ENCODE measurements around the gene ZBTB9.
"Not testable (repeated sequence)": the region's sequence is repeated elsewhere in the genome, so short reads cannot be mapped to it uniquely, and the experiment has no call there.

Gene ZBTB9

DNA sequence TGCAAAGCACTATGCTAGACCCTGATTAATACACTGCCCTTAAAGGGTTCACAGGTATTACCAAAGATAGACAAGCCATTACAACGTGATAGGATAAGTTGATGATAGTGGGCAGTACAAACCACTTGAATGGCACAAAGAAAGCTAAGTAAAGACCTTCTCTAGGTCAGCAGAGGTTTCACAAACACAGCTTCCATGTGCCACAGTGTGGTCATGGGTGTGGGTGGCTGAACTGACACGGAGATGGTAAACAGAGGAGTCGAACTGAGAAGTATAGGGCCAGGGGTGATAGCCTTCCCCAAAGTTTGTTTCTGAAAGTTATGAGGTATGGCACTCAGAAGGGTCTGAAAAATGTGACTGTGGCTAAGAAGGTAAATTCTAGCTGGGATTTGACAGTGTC, 4.3 kb downstream of the ZBTB9 start:
- in situ Hi-C loops (cut with MboI; ENCODE audit: low sequenced_read_pairs), result no loop called here

DNA sequence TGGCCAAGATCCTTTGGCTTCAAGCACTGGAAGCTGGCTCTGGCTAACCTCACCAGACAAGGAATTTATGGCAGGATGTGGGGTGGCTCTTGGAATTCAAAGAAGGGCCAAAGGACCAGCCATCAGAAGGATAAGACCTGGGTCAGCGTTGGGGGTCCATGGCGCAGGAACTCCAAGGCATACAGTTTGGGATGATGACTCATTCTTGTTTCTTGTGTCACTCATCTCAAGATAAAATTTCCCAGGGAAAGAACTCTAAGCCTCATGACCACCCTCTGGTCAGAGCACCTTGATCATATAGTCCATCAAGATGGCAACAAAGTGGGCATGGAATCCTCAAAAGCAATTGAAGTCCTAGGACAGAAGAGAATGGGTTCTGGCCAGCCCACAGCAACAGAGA, 4.8 kb downstream of the ZBTB9 start:
- in situ Hi-C loops (cut with MboI; ENCODE audit: low sequenced_read_pairs), result no loop called here

DNA sequence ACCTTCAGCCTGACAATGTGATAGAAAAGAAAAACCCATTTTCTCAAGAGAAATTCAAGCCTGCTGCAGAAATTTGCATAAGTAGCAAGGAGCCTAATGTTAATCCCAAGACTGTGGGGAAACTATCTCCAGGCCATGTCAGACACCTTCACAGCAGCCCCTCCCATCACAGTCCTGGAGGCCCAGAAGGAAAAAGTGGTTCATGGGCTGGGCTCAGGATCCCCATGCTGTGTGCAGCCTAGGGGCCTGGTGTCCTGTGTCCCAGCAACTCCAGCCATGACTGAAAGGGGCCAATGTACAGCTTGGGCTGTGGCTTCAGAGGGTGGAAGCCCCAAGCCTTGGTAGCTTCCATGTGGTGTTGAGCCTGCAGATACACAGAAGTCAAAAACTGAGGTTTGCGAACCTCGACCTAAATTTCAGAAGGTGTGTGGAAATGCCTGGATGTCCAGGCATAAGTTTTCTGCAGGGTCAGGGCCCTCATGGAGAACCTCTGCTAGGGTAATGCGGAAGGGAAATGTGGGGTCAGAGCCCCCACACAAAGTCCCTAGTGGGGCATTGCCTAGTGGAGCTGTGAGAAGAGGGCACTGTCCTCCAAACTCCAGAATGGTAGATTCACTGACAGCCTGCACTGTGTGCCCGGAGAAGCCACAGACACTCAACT, 11.8 kb downstream of the ZBTB9 start:
- in situ Hi-C loops (cut with MboI; ENCODE audit: low sequenced_read_pairs), result no loop called here

DNA sequence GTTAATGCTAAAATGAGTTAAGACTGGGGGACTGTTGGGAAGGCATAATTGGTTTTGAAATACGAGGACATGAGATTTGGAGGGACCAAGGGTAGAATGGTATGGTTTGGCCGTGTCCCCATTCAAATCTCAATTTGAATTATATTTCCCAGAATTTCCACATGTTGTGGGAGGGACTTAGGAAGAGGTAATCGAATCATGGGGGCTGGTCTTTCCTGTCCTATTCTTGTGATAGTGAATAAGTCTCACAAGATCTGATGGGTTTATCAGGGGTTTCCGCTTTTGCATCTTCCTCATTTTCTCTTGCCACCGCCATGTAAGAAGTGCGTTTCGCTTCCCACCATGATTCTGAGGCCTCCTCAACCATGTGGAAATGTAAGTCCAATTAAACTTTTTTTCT, 12.7 kb downstream of the ZBTB9 start:
- in situ Hi-C loops (cut with MboI; ENCODE audit: low sequenced_read_pairs), result no loop called here

DNA sequence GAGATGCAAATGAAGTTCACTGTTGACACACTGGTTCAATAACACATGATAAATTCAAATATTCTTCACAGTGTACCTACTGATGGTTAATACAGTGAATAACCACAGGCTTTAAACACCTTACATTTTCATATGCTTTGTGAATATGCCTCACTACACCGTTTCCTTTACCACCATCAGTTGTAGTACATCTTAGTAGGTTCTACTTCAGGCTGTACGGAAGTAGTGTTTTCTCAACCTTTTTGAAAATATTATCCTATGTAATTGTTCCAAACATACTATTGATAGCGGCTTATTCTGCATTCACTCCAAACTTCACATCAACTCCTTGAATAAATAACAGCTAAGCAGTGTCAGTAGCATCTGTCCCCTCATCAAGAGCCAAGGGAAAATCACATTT, 15.3 kb downstream of the ZBTB9 start:
- in situ Hi-C loops (cut with MboI; ENCODE audit: low sequenced_read_pairs), result no loop called here

DNA sequence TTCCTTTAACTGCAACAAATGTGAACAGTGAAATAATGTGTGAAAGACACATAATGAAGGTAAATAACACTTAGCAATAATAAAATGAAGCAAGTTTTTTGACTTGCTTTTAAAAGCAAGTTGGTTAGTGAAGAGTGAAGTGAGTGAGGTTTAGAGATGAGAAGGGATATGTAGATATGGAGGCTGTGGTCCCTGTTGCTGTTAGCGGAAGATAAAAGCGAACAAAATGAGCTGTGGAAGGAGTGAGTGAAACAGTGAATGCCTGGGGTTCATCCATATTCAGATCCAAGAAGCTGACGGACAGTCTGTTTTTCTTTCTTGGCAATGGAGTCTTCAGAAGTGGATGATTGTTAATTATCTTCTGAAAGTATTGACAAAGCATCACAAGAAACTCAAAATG, 23.5 kb downstream of the ZBTB9 start:
- in situ Hi-C loops (cut with MboI; ENCODE audit: low sequenced_read_pairs), result no loop called here

DNA sequence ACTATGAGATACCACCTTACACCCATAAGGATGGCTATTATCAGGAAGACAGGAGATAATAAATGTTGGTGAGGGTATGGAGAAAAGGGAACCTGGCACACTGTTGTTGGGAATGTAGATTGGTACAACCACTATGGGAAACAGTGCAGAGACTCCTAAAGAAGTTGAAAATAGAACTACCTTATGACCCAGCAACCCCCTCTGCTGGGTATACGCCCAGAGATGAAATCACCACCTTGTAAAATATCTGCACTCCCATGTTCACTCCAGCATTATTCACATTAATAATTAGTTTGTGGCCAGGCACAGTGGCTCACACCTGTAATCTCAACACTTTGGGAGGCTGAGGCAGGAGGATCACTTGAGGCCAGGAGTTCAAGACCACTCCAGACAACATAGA, 26.8 kb downstream of the ZBTB9 start:
- in situ Hi-C loops (cut with MboI; ENCODE audit: low sequenced_read_pairs), result no loop called here

DNA sequence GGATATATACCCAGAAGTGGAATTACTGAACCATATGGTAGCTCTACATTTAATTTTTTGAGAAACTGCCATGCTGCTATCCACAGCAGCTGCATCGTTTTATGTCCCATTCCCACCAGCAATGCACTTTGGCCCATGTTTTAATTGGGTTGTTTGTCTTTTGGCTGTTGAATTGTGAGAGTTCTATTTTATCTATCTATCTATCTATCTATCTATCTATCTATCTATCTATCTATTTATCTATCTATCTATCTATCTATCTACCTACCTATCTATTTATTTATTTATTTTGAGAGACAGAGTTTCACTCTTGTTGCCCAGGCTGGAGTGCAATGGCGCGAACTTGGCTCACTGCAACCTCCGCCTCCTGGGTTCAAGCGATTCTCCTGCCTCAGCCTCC, 28.2 kb downstream of the ZBTB9 start:
- in situ Hi-C loops (cut with MboI; ENCODE audit: low sequenced_read_pairs), result not testable (repeated sequence)

DNA sequence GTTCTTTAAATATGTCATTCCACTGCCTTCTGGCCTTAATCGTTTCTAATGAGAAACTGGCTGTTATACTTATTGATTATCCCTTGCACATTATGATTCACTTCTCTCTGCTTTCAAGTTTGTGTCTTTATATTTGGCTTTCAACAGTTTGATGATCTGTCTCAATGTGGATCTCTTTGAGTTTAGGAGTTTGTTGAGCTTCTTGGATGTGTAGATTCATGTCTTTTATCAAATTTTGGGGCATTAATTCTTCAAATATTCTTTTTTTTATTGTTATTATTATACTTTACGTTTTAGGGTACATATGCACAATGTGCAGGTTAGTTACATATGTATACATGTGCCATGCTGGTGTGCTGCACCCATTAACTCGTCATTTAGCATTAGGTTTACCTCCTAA, 29.3 kb downstream of the ZBTB9 start:
- in situ Hi-C loops (cut with MboI; ENCODE audit: low sequenced_read_pairs), result no loop called here

DNA sequence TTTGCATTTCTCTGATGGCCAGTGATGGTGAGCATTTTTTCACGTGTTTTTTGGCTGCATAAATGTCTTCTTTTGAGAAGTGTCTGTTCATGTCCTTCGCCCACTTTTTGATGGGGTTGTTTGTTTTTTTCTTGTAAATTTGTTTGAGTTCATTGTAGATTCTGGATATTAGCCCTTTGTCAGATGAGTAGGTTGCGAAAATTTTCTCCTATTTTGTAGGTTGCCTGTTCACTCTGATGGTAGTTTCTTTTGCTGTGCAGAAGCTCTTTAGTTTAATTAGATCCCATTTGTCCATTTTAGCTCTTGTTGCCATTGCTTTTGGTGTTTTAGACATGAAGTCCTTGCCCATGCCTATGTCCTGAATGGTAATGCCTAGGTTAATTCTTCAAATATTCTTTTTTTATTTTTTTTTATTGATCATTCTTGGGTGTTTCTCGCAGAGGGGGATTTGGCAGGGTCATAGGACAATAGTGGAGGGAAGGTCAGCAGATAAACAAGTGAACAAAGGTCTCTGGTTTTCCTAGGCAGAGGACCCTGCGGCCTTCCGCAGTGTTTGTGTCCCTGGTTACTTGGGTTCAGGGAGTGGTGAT, 30.4 kb downstream of the ZBTB9 start:
- in situ Hi-C loops (cut with MboI; ENCODE audit: low sequenced_read_pairs), result not testable (repeated sequence)

DNA sequence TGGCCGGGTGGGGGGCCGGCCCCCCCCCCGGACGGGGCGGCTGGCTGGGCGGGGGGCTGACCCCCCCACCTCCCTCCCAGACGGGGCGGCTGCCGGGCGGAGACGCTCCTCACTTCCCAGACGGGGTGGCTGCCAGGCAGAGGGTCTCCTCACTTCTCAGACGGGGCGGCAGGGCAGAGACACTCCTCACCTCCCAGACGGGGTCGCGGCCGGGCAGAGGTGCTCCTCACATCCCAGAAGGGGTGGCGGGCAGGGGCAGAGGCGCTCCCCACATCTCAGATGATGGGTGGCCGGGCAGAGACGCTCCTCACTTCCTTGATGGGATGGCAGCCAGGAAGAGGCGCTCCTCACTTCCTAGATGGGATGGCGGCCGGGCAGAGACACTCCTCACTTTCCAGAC, 31.3 kb downstream of the ZBTB9 start:
- in situ Hi-C loops (cut with MboI; ENCODE audit: low sequenced_read_pairs), result not testable (repeated sequence)

DNA sequence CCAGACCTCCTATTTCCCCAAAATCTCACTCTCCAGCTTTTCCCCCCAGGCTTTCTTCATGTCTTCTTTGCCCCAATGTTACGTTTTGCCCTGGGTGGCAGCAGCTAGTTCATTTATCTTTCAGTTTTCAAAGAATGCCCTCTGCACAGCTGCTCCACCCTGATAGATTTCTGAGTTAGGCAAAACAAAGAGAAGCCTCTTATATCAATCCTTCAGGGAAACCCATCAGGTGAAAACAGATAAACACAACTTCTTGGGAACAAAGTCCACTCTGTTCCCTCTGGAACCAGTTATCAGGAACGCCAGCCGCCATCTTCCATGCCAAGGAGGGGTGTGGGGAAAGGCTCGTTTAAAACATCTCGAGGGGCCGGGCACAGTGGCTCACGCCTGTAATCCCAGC, 34.0 kb downstream of the ZBTB9 start:
- in situ Hi-C loops (cut with MboI; ENCODE audit: low sequenced_read_pairs), result no loop called here

DNA sequence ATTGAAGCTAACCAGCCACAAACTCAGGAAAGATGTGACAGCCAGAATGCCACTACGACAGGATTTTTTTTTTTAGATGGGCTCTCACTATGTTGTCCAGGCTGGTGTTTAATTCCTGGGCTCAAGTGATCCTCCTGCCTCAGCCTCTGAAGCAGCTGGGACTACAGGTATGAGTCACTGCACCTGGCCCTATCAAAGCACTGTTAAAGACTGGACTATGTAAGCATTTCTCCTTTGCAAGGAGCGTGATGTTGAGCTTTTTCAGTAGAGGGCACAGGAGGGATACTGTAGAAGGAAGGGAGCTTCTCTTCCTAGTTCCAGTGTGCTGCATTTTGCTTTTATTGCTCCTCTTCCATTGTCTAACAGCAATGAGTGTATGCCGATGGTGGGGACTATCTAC, 35.8 kb downstream of the ZBTB9 start:
- in situ Hi-C loops (cut with MboI; ENCODE audit: low sequenced_read_pairs), result no loop called here

DNA sequence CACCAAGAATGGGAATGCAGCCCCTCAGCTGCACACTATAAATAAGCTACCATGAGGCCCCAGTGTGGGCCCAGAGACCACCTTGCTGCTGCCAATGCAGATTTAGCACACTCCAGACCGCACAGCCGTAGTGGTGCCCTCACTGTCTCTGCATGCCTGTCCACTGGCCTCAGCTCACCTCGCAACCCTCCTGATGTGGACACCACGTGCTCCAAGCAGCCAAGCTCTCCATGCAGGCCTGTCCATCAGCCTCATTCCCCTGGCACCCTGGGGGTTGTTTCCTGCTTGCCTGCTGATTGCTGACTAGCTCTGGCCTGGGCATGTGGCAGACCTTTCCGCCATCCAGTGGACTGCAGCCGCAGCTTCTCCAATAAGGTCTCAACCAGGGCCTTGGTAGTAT, 36.2 kb downstream of the ZBTB9 start:
- in situ Hi-C loops (cut with MboI; ENCODE audit: low sequenced_read_pairs), result no loop called here

DNA sequence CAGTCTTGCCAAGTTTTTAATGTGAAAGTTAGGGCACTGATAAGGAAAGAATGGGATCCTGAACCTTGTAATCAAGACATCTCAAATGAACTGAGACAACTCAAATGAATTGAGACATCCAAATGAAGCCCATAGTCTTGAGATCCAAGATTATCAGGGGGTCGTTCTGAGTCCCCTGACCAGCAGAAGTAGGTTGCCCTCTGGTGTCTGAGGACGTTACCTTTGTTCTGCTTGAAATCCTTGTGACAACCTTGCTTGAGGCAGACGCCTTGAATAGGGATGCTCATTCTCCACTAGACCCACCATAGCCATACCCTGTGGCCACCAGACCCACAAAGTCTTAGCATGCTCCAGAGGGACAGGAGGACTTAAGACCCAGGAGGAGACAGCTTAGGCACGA, 37.7 kb downstream of the ZBTB9 start:
- in situ Hi-C loops (cut with MboI; ENCODE audit: low sequenced_read_pairs), result no loop called here

DNA sequence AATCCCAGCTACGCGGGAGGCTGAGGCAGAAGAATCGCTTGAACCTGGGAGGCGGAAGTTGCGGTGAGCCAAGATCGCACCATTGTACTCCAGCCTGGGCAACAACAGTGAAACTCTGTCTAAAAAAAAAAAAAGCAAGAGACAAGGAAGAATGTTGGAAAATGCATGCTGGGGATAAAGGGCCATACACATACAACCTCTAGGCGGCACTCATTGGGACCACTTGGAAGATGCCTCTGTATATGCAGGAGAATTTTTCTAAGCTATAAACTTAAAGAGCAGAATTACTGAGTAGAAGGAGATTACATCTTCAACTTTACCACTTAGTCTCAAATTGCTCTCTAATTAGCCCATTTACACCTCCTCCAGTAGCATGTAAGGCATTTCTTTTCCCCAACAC, 42.8 kb downstream of the ZBTB9 start:
- in situ Hi-C loops (cut with MboI; ENCODE audit: low sequenced_read_pairs), result no loop called here

DNA sequence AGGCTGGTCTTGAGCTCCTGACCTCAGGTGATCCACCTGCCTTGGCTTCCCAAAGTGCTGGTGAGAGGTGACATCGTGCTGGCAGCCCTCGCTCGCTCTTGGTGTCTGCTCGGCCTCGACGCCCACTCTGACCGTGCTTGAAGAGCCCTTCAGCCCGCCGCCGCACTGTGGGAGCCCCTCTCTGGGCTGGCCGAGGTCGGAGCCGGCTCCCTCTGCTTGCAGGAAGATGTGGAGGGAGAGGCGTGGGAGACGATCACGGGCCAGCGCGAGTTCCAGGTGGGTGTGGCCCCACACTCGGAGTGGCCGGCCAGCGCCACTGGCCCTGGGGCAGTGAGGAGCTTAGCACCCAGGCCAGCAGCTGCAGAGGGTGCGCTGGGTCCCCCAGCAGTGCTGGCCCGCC, 48.1 kb downstream of the ZBTB9 start:
- in situ Hi-C loops (cut with MboI; ENCODE audit: low sequenced_read_pairs), result no loop called here

DNA sequence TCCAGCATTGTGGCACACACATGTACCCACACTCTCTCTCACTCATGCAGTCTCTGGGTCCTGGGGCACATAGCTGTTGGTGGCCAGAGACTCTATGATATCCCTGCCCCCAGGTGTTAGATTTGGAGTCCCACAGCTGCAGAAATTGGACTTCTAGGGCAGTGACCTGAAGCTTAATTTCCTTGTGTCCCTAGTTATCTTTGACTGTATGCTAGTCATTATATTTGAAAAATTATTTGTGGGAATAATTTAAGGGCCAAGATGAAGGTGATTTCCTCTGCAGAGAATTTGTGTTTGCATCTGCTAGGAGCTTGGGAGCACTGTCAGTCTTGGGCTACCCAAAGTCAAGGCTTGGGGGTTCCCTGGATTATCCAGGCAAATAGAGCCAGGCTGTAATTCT, 50.1 kb downstream of the ZBTB9 start:
- in situ Hi-C loops (cut with MboI; ENCODE audit: low sequenced_read_pairs), result no loop called here

DNA sequence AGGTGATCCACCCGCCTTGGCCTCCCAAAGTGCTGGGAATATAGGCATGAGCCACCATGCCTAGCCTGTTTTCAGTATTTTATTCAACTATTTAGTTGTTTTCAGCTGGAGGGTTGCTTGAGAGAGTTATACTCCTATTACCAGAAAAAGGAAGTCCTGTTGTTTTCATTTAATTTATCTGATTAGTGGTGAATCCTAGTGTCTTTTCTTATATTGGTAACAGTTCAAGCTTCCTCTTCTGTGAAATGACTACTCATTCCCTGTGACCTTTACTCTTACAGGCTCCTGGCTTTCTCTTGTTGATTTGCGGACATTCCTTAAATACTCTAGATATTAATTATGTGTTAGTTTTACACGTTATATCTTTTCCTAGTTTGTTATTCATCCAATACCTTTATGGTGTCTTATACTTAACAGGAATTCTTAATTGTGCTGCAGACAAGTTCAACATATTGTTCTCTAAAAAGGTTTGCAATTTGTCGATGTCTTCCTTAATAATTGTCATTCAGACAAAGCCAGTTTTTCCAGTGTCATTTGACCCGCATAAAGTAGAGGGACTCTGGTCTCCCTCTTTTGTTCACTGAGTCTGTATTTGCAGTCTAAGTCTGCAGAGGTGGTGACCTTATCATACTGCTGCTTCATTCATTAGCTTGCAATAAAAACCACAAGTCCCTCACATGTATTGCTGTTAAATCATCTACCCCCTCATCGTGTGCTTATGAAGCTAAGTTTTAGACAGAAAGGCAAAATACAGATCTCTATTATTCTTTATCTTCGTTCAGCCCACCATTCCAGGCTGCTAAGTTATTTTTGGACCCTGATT, 51.4 kb downstream of the ZBTB9 start:
- in situ Hi-C loops (cut with MboI; ENCODE audit: low sequenced_read_pairs), result no loop called here
